Activated CD8-positive, alpha-beta memory T cell treated with anti-CD3 and anti-CD28 coated beads, Interleukin-2, amount 50 U/mL, for 24 hours (primary cell): ENCODE data around the gene HSD17B1.
A peak's percentile ranks its signal among the peaks of the same experiment; 100 is the strongest.
"Not testable (repeated sequence)": the region's sequence is repeated elsewhere in the genome, so short reads cannot be mapped to it uniquely, and the experiment has no call there.

Source experiments
- DNase-seq: peaks from one replicate; pipeline ENCODE4 v3.0.0-alpha.2; 2020; ENCODE audit errors: extremely low read depth

The HSD17B1 gene

DNA sequence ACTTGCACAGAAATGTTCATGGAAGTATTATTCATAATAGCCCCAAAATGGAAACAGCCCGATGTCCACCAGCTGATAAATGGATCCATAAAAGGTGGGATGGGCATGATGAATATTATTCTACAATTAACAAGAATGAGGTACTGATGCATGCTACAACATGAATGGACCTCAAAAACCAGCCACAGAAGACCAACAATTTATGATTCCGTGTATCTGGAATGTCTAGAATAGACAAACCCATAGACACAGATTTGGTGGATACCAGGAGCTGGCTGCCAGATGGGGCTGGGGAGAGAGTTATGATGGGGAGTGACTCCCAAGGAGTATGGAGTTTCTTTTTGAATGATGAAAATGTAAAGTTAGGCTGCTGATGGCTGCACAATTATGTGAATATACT is 27.5 kb upstream of the HSD17B1 start:
- no peak for DNase-seq

DNA sequence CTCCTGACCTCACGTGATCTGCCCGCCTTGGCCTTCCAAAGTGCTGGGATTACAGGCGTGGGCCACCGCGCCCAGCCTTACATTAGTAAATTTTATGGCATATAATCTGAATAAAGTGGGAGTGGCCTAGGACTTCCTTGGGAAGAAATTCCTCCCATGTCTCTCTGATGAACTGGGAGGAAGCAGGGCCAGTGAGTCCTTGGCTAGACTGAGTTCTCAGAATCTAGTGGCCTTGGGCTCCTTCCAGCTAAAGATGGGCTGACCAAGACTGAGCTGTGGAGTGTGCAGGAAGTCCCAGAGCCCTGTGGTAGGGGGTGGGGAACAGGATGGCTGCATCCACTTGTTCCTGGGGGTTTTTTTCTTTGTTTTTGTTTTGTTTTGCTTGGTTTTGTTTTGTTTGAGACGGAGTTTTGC is 26.7 kb upstream of the HSD17B1 start:
- DNase-seq = no peak

DNA sequence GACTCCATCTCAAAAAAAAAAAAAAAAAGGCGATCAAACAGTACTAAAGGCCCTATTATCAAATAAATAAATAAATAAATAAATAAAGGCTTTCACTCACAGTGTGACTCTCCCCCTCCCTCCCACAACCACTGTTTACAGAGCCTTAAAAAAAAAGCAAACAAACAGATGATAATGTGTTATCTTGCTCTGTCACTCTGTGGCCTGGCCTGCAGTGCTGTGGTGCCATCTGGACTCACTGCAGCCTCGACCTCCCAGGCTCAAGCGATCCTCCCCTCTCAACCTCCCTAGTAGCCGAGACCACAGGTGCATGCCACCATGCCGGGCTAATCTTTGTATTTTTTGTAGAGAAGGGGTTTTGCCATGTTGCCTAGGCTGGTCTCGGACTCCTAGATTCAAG is 24.8 kb upstream of the HSD17B1 start:
- DNase-seq = no peak

GRCh38 chr17:42529061-42529460 is 23.7 kb upstream of the HSD17B1 start:
- no peak for DNase-seq

DNA sequence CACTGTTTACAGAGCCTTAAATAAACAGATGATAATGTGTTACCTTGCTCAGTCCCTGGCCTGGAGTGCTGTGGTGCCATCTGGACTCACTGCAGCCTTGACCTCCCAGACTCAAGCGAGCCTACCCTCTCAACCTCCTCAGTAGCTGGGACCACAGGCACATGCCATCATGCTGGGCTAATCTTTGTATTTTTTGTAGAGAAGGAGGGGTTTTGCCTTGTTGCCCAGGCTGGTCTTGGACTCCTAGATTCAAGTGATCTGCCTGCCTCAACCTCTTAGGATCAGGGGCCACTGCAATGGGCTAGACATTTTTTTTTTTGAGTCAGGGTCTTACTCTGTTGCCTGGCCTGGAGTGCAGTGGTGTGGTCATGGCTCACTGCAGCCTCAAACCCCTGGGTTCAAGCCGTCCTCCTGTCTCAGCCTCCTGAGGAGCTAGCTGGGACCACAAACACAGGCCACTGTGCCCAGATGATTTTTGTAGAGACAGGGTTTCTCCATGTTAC is 21.7 kb upstream of the HSD17B1 start:
- DNase-seq = no peak

DNA sequence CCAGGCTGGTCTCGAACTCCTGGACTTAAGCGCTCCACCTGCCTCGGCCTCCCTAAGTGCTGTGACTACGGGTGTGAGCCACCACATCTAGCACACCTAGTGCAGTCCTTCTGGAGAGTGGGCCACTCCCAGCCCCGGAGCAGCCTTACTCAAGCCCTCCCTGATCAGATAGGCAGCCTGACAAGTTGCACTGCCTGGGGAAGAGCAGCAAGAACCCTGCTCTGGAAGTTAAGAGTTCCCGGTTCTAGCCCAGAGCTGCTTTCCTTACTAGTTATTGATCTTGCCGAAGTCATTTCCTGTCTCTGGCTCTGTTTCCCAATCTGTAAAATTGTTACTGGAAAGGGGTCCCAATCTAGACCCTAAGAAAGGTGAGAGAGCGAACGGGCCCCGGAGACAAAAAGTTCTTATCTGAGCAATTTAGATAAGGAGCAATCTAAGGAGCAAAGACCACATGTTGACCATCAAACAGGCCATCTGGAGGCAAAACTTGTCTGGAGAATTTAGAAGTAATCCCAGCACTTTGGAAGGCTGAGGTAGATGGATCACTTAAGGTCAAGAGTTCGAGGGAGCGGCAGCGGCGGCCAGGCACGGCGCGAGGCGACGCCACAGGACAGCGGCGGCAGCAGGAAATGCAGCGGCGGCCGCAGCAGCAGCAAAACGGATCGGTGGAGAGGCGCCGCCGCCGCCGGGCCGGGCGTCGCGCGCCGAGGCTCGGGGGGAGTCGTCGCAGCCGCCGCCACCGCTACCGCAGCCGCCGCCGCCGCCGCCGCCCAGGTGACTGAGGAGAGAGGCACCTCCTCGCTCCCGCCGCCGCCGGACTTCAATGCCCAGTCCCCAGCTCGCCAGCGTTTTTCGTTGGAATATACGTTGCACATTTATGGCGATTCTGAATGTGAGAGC is 21.0 kb upstream of the HSD17B1 start:
- no peak for DNase-seq

DNA sequence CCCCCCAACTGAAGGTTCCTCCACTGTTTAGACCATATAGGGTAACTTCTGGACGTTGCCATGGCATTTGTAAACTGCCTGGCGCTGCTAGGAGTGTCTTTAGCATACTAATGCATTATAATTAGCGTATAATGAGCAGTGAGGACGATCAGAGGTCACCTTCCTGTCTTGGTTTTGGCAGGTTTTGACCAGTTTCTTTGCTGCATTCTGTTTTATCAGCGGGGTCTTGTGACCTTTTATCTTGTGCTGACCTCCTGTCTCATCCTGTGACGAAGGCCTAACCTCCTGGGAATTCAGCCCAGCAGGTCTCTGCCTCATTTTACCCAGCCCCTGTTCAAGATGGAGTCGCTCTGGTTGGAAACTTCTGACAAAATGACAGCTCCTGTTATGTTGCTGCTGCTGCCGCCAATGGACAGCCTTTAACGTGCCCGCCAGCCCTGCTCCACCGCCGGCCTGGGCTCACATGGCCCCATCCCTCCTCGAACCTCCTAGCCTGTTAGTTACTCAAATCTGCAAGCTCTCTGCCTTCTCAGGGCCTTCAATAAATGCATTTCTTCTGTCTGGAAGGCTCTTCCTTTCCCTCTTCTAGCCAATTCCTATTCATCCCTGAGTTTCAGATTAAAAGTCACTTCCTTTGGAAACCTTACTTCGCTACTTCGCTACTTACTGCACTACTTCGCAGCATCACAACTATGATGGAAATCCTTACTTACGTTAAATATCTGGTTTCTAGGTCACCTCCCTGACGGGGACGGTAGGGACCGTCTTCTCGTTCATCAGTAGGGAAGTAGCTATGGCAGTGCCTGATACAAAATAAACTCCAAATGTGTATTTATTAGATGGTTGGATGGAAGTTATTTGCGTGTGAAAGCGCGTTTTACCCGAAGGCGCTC is 17.3 kb upstream of the HSD17B1 start:
- no peak for DNase-seq

GRCh38 chr17:42536048-42536371 is 16.7 kb upstream of the HSD17B1 start, which contains the start of gene NAGLU:
TSS of gene NAGLU (plus strand) at chr17:42536241. CDS start at chr17:42536273, 32 bp downstream.
- DNase-seq = peak; percentile 63

DNA sequence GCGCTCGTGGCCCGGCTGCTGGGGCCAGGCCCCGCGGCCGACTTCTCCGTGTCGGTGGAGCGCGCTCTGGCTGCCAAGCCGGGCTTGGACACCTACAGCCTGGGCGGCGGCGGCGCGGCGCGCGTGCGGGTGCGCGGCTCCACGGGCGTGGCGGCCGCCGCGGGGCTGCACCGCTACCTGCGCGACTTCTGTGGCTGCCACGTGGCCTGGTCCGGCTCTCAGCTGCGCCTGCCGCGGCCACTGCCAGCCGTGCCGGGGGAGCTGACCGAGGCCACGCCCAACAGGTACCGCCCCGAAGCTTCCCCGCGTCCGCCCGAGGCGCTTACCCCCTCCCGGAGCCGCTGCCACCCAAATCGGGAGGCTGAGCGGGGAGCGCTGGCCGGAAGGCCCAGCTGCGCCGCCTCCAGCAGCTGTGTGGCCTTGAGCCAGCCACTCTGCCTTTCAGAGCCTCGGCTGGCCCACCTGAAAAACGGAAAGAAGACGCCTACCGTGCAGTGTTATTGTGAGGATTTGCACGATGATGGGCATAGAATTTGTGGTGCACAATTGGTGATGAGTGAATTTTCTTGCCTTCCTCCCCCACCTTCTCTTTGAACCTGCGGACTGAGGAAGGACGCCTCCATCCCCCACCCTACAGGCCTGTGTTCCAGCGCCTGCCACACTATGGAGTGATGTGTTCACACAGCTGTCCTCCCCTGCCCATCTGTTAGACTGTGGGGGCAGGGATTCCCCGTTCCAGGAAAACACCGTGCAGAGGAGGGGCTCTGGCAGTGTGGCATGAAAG is 16.2 kb upstream of the HSD17B1 start:
- DNase-seq = no peak

DNA sequence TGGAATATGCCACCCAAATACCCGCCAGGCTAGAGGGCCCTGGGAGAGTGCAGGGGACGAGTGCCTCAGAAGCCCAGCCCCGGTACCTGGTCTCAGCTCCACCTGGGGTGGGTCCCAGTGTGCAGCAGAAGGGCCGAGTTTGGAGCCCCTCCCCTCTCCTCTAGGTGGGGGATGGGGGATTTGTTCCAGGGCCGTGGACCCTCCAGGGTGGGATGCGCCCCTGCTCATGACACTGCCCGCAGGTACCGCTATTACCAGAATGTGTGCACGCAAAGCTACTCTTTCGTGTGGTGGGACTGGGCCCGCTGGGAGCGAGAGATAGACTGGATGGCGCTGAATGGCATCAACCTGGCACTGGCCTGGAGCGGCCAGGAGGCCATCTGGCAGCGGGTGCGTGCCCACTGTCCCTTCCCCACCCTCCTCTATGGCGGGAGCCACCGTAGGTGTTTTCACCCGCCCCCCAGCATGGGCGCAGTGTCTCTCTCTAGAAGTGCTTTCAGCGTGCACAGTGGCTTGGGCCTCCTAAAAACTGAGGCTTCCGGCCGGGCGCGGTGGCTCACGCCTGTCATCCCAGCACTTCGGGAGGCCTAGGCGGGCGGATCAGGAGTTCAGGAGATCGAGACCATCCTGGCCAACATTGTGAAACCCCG is 15.4 kb upstream of the HSD17B1 start:
- DNase-seq = no peak

DNA sequence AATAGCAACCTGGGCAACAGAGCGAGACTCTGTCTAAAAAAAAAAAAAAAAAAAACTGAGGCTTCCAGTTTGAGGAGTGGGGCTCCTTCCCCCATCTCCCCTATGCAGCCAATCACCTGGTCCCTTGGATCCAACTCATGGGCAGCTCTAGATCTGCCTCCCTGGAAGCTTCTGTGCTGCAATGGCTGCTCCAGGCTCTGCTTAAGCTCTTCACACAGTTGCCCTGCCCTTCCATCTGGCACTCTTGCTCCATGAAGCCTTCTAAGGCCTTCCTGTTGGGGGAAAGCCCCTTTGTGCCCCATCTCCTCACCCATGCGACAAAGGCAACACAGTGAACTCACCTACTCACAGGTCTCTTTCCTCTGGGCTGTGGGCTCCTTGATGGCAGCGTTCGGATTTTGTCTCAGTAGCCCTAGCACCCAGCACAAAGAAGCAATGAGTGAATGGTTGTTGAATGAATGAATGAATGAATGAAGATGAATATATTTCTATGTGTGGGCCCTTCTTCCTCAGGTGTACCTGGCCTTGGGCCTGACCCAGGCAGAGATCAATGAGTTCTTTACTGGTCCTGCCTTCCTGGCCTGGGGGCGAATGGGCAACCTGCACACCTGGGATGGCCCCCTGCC is 14.8 kb upstream of the HSD17B1 start:
- no peak for DNase-seq

GRCh38 chr17:42538482-42538881 is 14.2 kb upstream of the HSD17B1 start:
- no peak for DNase-seq

GRCh38 chr17:42540558-42540957 is 12.2 kb upstream of the HSD17B1 start:
- not testable (repeated sequence) for DNase-seq

DNA sequence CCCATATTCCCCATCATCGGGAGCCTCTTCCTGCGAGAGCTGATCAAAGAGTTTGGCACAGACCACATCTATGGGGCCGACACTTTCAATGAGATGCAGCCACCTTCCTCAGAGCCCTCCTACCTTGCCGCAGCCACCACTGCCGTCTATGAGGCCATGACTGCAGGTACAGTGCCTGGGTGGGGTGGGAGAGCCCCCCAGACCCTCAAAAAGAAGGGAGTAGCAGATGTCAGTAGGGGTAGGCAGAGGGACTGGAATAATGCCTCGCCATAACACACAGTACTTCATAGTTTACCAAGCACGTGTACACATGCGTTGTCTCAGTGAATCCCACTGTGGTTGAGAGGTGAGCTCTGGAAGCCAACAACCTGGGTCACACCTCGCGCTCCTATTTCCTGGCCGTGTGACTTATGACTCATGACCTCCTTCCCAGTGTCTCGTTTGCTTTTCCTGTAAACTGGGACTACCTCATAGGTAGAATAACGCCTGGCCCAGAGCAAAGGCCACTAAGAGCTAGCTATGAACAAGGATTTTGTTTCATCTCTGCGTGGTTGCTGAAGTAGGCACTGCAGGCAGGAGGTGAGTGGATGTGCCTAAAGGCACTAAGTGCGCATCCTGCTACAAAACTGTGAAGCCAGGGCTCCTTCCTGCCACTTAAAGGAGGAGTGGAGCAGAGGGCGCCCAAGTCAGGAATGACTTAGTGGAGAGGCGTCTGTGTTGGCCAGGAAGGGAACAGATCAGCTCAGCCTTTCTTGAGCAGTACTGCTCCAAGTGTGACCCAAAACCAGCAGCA is 11.5 kb upstream of the HSD17B1 start:
- no peak for DNase-seq

DNA sequence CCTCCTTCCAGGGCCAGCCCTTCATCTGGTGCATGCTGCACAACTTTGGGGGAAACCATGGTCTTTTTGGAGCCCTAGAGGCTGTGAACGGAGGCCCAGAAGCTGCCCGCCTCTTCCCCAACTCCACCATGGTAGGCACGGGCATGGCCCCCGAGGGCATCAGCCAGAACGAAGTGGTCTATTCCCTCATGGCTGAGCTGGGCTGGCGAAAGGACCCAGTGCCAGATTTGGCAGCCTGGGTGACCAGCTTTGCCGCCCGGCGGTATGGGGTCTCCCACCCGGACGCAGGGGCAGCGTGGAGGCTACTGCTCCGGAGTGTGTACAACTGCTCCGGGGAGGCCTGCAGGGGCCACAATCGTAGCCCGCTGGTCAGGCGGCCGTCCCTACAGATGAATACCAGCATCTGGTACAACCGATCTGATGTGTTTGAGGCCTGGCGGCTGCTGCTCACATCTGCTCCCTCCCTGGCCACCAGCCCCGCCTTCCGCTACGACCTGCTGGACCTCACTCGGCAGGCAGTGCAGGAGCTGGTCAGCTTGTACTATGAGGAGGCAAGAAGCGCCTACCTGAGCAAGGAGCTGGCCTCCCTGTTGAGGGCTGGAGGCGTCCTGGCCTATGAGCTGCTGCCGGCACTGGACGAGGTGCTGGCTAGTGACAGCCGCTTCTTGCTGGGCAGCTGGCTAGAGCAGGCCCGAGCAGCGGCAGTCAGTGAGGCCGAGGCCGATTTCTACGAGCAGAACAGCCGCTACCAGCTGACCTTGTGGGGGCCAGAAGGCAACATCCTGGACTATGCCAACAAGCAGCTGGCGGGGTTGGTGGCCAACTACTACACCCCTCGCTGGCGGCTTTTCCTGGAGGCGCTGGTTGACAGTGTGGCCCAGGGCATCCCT is 9.3 kb upstream of the HSD17B1 start:
- no peak for DNase-seq

GRCh38 chr17:42544874-42545283 is 7.8 kb upstream of the HSD17B1 start:
- no peak for DNase-seq

GRCh38 chr17:42545755-42546505 is 6.8 kb upstream of the HSD17B1 start:
- not testable (repeated sequence) for DNase-seq

GRCh38 chr17:42547001-42547461 is 5.7 kb upstream of the HSD17B1 start:
- no peak for DNase-seq
